HepG2 (cell line): ENCODE data around the gene STN1. TPM values are rescaled to one million over a fixed set of nuclear protein-coding genes. Genes with fewer than 3 reads are reported as not detected.

Source experiments
- DR1 ChIP-seq: sonication (generic); formaldehyde crosslinking; IDR thresholded peaks from 2 replicates; pipeline ENCODE4 v1.8.0; 2021; ENCODE audit warnings: mild to moderate bottlenecking, missing genetic modification reagents, inconsistent platforms
- JUNB ChIP-seq: sonication (generic); formaldehyde crosslinking; IDR thresholded peaks from 2 replicates; pipeline ENCODE4 v1.8.0; 2022; ENCODE audit warnings: missing genetic modification reagents, mild to moderate bottlenecking, borderline replicate concordance
- MAF1 ChIP-seq: sonication (generic); formaldehyde crosslinking; IDR thresholded peaks from 2 replicates; pipeline ENCODE4 v1.5.0; 2020; ENCODE audit warnings: missing genetic modification reagents, borderline replicate concordance
- REL ChIP-seq: sonication (generic); formaldehyde crosslinking; conservative IDR thresholded peaks from 2 replicates; pipeline ENCODE4 v1.8.0; 2022; ENCODE audit warnings: mild to moderate bottlenecking, missing genetic modification reagents, moderate library complexity
- RXRB ChIP-seq: IDR thresholded peaks from 2 replicates; pipeline ENCODE4 v1.6.1; 2016; ENCODE audit warnings: borderline replicate concordance, missing genetic modification reagents, missing compliant biosample characterization
- SAP130 ChIP-seq: IDR thresholded peaks from 2 replicates; pipeline ENCODE4 v1.6.1; 2016; ENCODE audit warnings: low read depth
- SRF ChIP-seq: IDR thresholded peaks from 2 replicates; pipeline ENCODE4 v1.6.1; 2011; ENCODE audit warnings: mild to moderate bottlenecking, low read depth, low read length, moderate library complexity
- ZFP41 ChIP-seq: sonication (generic); formaldehyde crosslinking; IDR thresholded peaks from 2 replicates; pipeline ENCODE4 v1.4.0; 2020; ENCODE audit warnings: mild to moderate bottlenecking, missing genetic modification reagents, borderline replicate concordance
- ZNF225 ChIP-seq: sonication (generic); formaldehyde crosslinking; IDR thresholded peaks from 2 replicates; pipeline ENCODE4 v1.4.0; 2020; ENCODE audit warnings: mild to moderate bottlenecking, missing genetic modification reagents
- ZNF234 ChIP-seq: sonication (generic); formaldehyde crosslinking; conservative IDR thresholded peaks from 2 replicates; pipeline ENCODE4 v1.5.1; 2020; ENCODE audit warnings: mild to moderate bottlenecking, missing genetic modification reagents
- ZNF260 ChIP-seq: sonication (generic); formaldehyde crosslinking; IDR thresholded peaks from 2 replicates; pipeline ENCODE4 v1.4.0; 2020; ENCODE audit warnings: missing genetic modification reagents, low read depth, mild to moderate bottlenecking, borderline replicate concordance
- ZNF878 ChIP-seq: sonication (generic); formaldehyde crosslinking; IDR thresholded peaks from 2 replicates; pipeline ENCODE4 v1.8.1; 2023; ENCODE audit warnings: mild to moderate bottlenecking, missing genetic modification reagents, moderate library complexity
- polyA plus RNA-seq, 8 experiments: library from polyadenylated mRNA; depleted of rRNA in 3 of 8; stranded (reverse) in 7 of 8; unstranded in 1 of 8; fragments of >200 nt; fragmentation: Illumina TruSeq in 4 of 8; extraction: Trizol in 4 of 8; gene quantifications; 2 replicates each; pipeline versions ENCODE4 v1.2.1 to v1.2.3, GENCODE V29; 2011 to 2016; ENCODE audit warnings: low read depth in 4 of 8, missing spikeins in 1 of 8, mixed read lengths in 1 of 8; ENCODE audit not compliant: insufficient read depth in 1 of 8
- total RNA-seq, 5 experiments: library from RNA; depleted of rRNA; stranded (reverse); fragments of >200 nt; fragmentation: Illumina TruSeq; extraction: Trizol; gene quantifications; 2 replicates each; pipeline ENCODE4 v1.2.3, GENCODE V29; 2016; ENCODE audit warnings: low read depth in 1 of 5
- TF ChIP-seq, protein P1 (sequence below): sonication (generic); formaldehyde crosslinking; IDR thresholded peaks from 2 replicates; pipeline ENCODE4 v1.5.0; 2020; ENCODE audit warnings: mild to moderate bottlenecking, missing genetic modification reagents
- TF ChIP-seq, protein P2 (sequence below): sonication (generic); formaldehyde crosslinking; IDR thresholded peaks from 2 replicates; pipeline ENCODE4 v1.5.0; 2020; ENCODE audit warnings: missing genetic modification reagents
- TF ChIP-seq, protein P3 (sequence below): sonication (generic); formaldehyde crosslinking; IDR thresholded peaks from 2 replicates; pipeline ENCODE4 v1.9.0; 2022; ENCODE audit warnings: low read depth, missing genetic modification reagents
- TF ChIP-seq, protein P4 (sequence below), 2 experiments: sonication (generic) in 1 of 2; formaldehyde crosslinking in 1 of 2; IDR thresholded peaks; 2 replicates each; pipeline versions ENCODE4 v1.4.0 to v1.6.1; 2018 to 2020; ENCODE audit warnings: missing genetic modification reagents in 2 of 2, borderline replicate concordance in 1 of 2, low read depth in 1 of 2, mild to moderate bottlenecking in 1 of 2, missing biosample characterization in 1 of 2

STN1 gene
- total and polyA plus RNA-seq, 2 of the 13 experiments (the other 11 are each of a cell fraction or from before 2014, with no cell fraction given) = 17.6 to 22.7 TPM

DNA sequence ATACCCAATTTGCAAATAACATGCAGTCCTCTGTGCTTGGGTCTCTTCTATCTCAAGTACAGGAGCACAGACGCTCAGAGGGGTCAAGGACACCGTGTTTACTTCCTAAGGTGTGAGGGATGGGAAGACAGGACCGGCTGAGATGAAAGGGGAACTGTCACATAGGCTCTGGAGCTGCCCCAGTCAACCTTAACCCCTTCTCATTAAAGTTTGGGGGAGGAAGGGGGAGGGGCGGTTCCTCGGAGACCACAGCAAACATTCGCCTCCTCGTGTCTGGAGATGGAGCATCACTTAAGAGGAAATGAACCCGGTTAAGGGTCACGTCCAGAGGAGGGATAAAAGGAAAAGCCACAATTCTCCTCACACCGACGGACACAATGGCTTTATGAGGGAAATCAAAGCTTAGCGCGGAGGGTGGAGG lies 63.7 kb downstream of the STN1 start (continued):
- TF ChIP-seq, protein P1, sequence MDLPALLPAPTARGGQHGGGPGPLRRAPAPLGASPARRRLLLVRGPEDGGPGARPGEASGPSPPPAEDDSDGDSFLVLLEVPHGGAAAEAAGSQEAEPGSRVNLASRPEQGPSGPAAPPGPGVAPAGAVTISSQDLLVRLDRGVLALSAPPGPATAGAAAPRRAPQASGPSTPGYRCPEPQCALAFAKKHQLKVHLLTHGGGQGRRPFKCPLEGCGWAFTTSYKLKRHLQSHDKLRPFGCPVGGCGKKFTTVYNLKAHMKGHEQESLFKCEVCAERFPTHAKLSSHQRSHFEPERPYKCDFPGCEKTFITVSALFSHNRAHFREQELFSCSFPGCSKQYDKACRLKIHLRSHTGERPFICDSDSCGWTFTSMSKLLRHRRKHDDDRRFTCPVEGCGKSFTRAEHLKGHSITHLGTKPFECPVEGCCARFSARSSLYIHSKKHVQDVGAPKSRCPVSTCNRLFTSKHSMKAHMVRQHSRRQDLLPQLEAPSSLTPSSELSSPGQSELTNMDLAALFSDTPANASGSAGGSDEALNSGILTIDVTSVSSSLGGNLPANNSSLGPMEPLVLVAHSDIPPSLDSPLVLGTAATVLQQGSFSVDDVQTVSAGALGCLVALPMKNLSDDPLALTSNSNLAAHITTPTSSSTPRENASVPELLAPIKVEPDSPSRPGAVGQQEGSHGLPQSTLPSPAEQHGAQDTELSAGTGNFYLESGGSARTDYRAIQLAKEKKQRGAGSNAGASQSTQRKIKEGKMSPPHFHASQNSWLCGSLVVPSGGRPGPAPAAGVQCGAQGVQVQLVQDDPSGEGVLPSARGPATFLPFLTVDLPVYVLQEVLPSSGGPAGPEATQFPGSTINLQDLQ (CRISPR knock-in tag) = no peak
- no peak for TF ChIP-seq ZNF260 (CRISPR knock-in tag)
- peak; percentile 89 for TF ChIP-seq SAP130 (CRISPR knock-in tag)
- TF ChIP-seq SRF = no peak
- TF ChIP-seq, protein P2, sequence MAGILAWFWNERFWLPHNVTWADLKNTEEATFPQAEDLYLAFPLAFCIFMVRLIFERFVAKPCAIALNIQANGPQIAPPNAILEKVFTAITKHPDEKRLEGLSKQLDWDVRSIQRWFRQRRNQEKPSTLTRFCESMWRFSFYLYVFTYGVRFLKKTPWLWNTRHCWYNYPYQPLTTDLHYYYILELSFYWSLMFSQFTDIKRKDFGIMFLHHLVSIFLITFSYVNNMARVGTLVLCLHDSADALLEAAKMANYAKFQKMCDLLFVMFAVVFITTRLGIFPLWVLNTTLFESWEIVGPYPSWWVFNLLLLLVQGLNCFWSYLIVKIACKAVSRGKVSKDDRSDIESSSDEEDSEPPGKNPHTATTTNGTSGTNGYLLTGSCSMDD (CRISPR knock-in tag) = no peak
- TF ChIP-seq ZNF878 (CRISPR knock-in tag) = 0 out of 2 replicates have a peak, but pooled peaks have one; percentile 65
- no peak for TF ChIP-seq ZNF234 (CRISPR knock-in tag)
- no peak for TF ChIP-seq DR1 (CRISPR knock-in tag)
- TF ChIP-seq ZFP41 = no peak
- TF ChIP-seq JUNB (CRISPR knock-in tag) = no peak
- 0 out of 2 replicates have a peak, but pooled peaks have one; percentile 26 for TF ChIP-seq REL (CRISPR knock-in tag)
- TF ChIP-seq, protein P3, sequence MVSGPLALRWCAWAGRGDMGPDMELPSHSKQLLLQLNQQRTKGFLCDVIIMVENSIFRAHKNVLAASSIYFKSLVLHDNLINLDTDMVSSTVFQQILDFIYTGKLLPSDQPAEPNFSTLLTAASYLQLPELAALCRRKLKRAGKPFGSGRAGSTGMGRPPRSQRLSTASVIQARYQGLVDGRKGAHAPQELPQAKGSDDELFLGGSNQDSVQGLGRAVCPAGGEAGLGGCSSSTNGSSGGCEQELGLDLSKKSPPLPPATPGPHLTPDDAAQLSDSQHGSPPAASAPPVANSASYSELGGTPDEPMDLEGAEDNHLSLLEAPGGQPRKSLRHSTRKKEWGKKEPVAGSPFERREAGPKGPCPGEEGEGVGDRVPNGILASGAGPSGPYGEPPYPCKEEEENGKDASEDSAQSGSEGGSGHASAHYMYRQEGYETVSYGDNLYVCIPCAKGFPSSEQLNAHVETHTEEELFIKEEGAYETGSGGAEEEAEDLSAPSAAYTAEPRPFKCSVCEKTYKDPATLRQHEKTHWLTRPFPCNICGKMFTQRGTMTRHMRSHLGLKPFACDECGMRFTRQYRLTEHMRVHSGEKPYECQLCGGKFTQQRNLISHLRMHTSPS = no peak
- TF ChIP-seq ZNF225 (CRISPR knock-in tag) = no peak
- peak; percentile 89 for TF ChIP-seq RXRB
- TF ChIP-seq, protein P4, sequence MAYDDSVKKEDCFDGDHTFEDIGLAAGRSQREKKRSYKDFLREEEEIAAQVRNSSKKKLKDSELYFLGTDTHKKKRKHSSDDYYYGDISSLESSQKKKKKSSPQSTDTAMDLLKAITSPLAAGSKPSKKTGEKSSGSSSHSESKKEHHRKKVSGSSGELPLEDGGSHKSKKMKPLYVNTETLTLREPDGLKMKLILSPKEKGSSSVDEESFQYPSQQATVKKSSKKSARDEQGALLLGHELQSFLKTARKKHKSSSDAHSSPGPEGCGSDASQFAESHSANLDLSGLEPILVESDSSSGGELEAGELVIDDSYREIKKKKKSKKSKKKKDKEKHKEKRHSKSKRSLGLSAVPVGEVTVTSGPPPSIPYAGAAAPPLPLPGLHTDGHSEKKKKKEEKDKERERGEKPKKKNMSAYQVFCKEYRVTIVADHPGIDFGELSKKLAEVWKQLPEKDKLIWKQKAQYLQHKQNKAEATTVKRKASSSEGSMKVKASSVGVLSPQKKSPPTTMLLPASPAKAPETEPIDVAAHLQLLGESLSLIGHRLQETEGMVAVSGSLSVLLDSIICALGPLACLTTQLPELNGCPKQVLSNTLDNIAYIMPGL (CRISPR knock-in tag; IDR thresholded peaks at IDR 0.05; ENCODE audit: borderline replicate concordance in 1 of 2, low read depth in 1 of 2) = peak; percentile 22 to 35; a peak in 3 of 4 replicates
- TF ChIP-seq MAF1 = no peak
